Upper lobe of left lung (tissue), 4 donors: ENCODE results near the gene MAB21L4.

Experiments
- POLR2A ChIP-seq, 4 donors: fragments of 450-650 bp; IDR thresholded peaks; one replicate each; pipeline ENCODE4 v1.5.1; 2016 to 2017; ENCODE audit warnings: antibody characterized with exemption in 4 of 4, mild to moderate bottlenecking in 2 of 4
- POLR2AphosphoS5 ChIP-seq, 2 donors: sonication (generic); formaldehyde crosslinking; IDR thresholded peaks; one replicate each; pipeline ENCODE4 v1.5.1; 2017; ENCODE audit warnings: antibody characterized with exemption in 2 of 2
- TF ChIP-seq, protein P1 (sequence below), 6 experiments: fragments of 450-650 bp in 4 of 6; fragments of 200-600 bp in 2 of 6; sonication (generic) in 2 of 6; IDR thresholded peaks; one replicate each; pipeline ENCODE4 v1.5.1; 2016 to 2019; ENCODE audit warnings: antibody characterized with exemption in 6 of 6

DNA sequence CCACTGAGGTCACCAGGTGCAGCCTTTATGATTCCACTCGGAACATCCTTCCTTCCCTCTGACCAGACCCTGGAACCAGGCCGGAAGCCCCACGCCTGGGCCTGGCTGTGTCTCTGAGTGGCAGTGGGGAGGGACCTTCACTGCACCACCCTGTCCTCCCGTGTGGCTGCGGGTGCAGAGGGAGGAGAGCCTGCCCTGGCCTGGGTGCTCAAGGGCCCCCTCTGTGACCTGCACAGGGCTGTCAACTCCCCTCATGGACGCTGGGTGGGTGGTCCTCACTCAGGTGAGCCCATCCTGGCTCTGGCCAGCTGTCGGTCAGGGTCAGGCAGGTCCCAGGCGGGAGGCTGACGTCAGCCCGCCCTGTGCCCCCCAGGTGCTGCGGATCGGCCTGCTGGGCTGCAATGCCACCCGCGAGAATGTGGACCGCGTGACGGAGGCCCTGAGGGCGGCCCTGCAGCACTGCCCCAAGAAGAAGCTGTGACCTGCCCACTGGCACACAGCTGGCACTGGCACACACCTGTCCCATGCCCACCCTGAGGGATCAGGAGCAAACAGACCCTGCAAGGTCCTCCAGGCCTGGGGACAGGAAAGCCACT is 17.5 kb downstream of the MAB21L4 start:
- TF ChIP-seq, protein P1, sequence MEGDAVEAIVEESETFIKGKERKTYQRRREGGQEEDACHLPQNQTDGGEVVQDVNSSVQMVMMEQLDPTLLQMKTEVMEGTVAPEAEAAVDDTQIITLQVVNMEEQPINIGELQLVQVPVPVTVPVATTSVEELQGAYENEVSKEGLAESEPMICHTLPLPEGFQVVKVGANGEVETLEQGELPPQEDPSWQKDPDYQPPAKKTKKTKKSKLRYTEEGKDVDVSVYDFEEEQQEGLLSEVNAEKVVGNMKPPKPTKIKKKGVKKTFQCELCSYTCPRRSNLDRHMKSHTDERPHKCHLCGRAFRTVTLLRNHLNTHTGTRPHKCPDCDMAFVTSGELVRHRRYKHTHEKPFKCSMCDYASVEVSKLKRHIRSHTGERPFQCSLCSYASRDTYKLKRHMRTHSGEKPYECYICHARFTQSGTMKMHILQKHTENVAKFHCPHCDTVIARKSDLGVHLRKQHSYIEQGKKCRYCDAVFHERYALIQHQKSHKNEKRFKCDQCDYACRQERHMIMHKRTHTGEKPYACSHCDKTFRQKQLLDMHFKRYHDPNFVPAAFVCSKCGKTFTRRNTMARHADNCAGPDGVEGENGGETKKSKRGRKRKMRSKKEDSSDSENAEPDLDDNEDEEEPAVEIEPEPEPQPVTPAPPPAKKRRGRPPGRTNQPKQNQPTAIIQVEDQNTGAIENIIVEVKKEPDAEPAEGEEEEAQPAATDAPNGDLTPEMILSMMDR (IDR thresholded peaks at IDR 0.05): no peak
- TF ChIP-seq POLR2AphosphoS5 (IDR thresholded peaks at IDR 0.05) (no peak), POLR2A (IDR thresholded peaks at IDR 0.05) (no peak)
